Neural progenitor cell (in vitro differentiated cells): ENCODE results near the gene UNC119B. TPM values are rescaled to one million over a fixed set of nuclear protein-coding genes. Genes with fewer than 3 reads are reported as not detected.

Experiments
- DNase-seq: peaks from one replicate; pipeline ENCODE4 v3.0.0-alpha.2; 2016; ENCODE audit warnings: low spot score
- H2AFZ ChIP-seq: fragments of 200-600 bp; sonication (generic); replicated peaks from 2 replicates; pipeline ENCODE4 v1.6.1; 2016; ENCODE audit warnings: antibody characterized with exemption
- H3F3A ChIP-seq: fragments of 200-600 bp; sonication (generic); 2 replicates; pipeline ENCODE4 v1.6.1; 2016; ENCODE audit warnings: antibody characterized with exemption, low read depth
- H3K27ac ChIP-seq: fragments of 200-600 bp; sonication (generic); 2 replicates; pipeline ENCODE4 v1.5.1; 2016; ENCODE audit warnings: mild to moderate bottlenecking
- H3K27me3 ChIP-seq: fragments of 200-600 bp; sonication (generic); 2 replicates; pipeline ENCODE4 v1.6.1; 2016; ENCODE audit warnings: mild to moderate bottlenecking, moderate library complexity
- H3K36me3 ChIP-seq: fragments of 200-600 bp; sonication (generic); 2 replicates; pipeline ENCODE4 v1.5.1; 2016
- H3K4me1 ChIP-seq: fragments of 200-600 bp; sonication (generic); 2 replicates; pipeline ENCODE4 v1.6.1; 2016; ENCODE audit warnings: mixed run types
- H3K4me2 ChIP-seq: fragments of 200-600 bp; sonication (generic); 2 replicates; pipeline ENCODE4 v1.6.1; 2016
- H3K4me3 ChIP-seq: fragments of 200-600 bp; sonication (generic); 2 replicates; pipeline ENCODE4 v1.5.1; 2016
- H3K79me2 ChIP-seq: fragments of 200-600 bp; sonication (generic); 2 replicates; pipeline ENCODE4 v1.6.1; 2016; ENCODE audit warnings: low read depth
- H3K9ac ChIP-seq: fragments of 200-600 bp; sonication (generic); 2 replicates; pipeline ENCODE4 v1.6.1; 2016
- H3K9me3 ChIP-seq: fragments of 200-600 bp; sonication (generic); 2 replicates; pipeline ENCODE4 v1.5.1; 2016; ENCODE audit warnings: low read depth
- H4K20me1 ChIP-seq: fragments of 200-600 bp; sonication (generic); 2 replicates; pipeline ENCODE4 v1.6.1; 2016; ENCODE audit warnings: low read depth
- H3K27ac Mint-ChIP-seq: 3 replicates; pipeline ENCODE4 v1.8.0; 2021; ENCODE audit warnings: mixed read lengths
- H3K27me3 Mint-ChIP-seq: 2 replicates; pipeline ENCODE4 v1.8.0; 2022; ENCODE audit warnings: low read depth, mild to moderate bottlenecking, inconsistent platforms, moderate library complexity, mixed read lengths; ENCODE audit not compliant: insufficient read depth
- H3K36me3 Mint-ChIP-seq: 3 replicates; pipeline ENCODE4 v1.8.0; 2021; ENCODE audit warnings: mixed read lengths
- H3K4me1 Mint-ChIP-seq: 3 replicates; pipeline ENCODE4 v1.8.0; 2021; ENCODE audit warnings: mixed read lengths
- H3K4me3 Mint-ChIP-seq: 3 replicates; pipeline ENCODE4 v1.8.0; 2021; ENCODE audit warnings: mild to moderate bottlenecking, moderate library complexity, mixed read lengths
- H3K9me3 Mint-ChIP-seq: 3 replicates; pipeline ENCODE4 v1.8.0; 2020; ENCODE audit warnings: mixed read lengths
- CTCF ChIP-seq: fragments of 200-600 bp; sonication (generic); IDR thresholded peaks from 2 replicates; pipeline ENCODE4 v1.5.1; 2017; ENCODE audit warnings: antibody characterized with exemption, mild to moderate bottlenecking
- EZH2 ChIP-seq: fragments of 200-600 bp; sonication (generic); IDR thresholded peaks from 2 replicates; pipeline ENCODE4 v1.6.1; 2017; ENCODE audit warnings: antibody characterized with exemption, mild to moderate bottlenecking, moderate library complexity
- EZH2phosphoT487 ChIP-seq: fragments of 200-600 bp; sonication (generic); IDR thresholded peaks from 2 replicates; pipeline ENCODE4 v1.6.1; 2017; ENCODE audit warnings: antibody characterized with exemption
- total RNA-seq: library from RNA; depleted of rRNA; stranded (reverse); fragments of >200 nt; gene quantifications from 2 replicates; pipeline ENCODE4 v1.2.3, GENCODE V29; 2015; ENCODE audit warnings: low replicate concordance

Gene UNC119B
- total RNA-seq, 1 donor from 2014 or later = 58.9 TPM

GRCh38 chr12:120663741-120664140, 46.5 kb upstream of the UNC119B start:
- Histone ChIP-seq H3K27me3 (no peaks in the 10 kb centered on the region), H3K4me3 (no peak overlapping the region), H3K4me2 (no peak overlapping the region), H2AFZ (no peak overlapping the region), H3K79me2 (no peaks in the 10 kb centered on the region), H3K9me3 (no peaks in the 10 kb centered on the region), H3K36me3 (no peaks in the 10 kb centered on the region), H4K20me1 (no peaks in the 10 kb centered on the region), H3F3A (peaks cover 11% of the 10 kb centered on the region), H3K9ac (no peak overlapping the region), H3K27ac (no peak overlapping the region), H3K4me1 (peaks cover 6% of the 10 kb centered on the region)
- Mint-ChIP-seq H3K27ac (peak overlapping the region; percentile 68), H3K9me3 (no peaks in the 10 kb centered on the region), H3K4me3 (no peak overlapping the region), H3K4me1 (peaks cover 16% of the 10 kb centered on the region), H3K36me3 (no peaks in the 10 kb centered on the region), H3K27me3 (peaks cover 5% of the 10 kb centered on the region)
- no peak for DNase-seq
- TF ChIP-seq EZH2 (no peak), EZH2phosphoT487 (no peak), CTCF (no peak)

DNA sequence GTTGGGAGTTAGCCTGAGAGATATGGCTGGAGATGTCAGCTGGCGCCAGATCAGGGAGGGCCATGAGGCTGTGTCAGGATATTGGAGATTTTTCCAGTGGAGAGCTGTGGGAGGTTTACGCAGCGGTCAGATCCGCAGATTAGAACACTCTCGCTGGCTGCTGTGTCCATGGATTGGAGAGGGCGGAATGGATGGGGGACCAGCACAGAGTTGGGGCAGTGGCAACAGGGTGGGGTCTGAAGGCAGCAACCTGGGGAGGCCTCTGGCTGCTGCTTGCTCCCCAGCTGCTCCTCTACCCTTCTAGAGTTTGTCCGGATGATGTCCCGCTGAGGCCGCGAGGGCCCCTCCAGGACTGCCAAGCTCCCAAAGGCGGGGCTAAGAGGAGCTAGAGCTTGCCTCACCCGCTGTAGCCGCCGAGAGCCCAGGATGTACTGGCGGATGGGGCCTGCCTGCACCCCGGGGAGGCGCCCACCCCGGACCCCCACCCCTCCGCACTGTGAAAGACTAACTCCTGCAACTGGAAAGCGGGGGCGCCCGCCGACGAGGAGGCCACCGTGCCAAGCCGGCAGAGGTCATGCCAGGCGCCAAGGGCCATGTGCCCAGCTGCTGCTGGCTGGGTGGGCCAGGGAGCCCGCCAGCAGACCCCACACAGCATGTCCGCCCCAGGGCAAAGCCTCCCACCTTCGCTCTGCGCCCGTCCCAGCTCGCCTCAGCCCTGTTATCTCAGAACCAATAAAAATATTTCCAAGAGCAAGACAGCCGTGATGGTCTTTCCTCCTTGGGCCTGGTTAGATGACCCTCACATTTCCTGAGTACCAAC, 43.5 kb upstream of the UNC119B start:
- Mint-ChIP-seq H3K27ac (peak overlapping the region; percentile 84), H3K4me3 (no peak overlapping the region), H3K36me3 (no peaks in the 10 kb centered on the region), H3K9me3 (peaks cover 4% of the 10 kb centered on the region), H3K27me3 (peaks cover 10% of the 10 kb centered on the region), H3K4me1 (peaks cover 31% of the 10 kb centered on the region)
- no peak overlapping the region for H3K4me2 ChIP-seq
- H3K4me1 ChIP-seq = peaks cover 17% of the 10 kb centered on the region
- H3K27me3 ChIP-seq = no peaks in the 10 kb centered on the region
- no peaks in the 10 kb centered on the region for H3K9me3 ChIP-seq
- H3K4me3 ChIP-seq = no peak overlapping the region
- no peak overlapping the region for H3K9ac ChIP-seq
- peaks cover 19% of the 10 kb centered on the region for H3F3A ChIP-seq
- TF ChIP-seq EZH2phosphoT487 = no peak
- TF ChIP-seq CTCF = no peak
- TF ChIP-seq EZH2 = no peak
- no peak for DNase-seq
- no peak overlapping the region for H2AFZ ChIP-seq
- no peak overlapping the region for H3K27ac ChIP-seq
- H4K20me1 ChIP-seq = no peaks in the 10 kb centered on the region
- no peaks in the 10 kb centered on the region for H3K36me3 ChIP-seq
- no peaks in the 10 kb centered on the region for H3K79me2 ChIP-seq

- H3K36me3 Mint-ChIP-seq = no peaks in the 10 kb centered on the region
- Histone ChIP-seq H3K4me1 (peaks cover 17% of the 10 kb centered on the region), H3K36me3 (no peaks in the 10 kb centered on the region), H4K20me1 (no peaks in the 10 kb centered on the region), H3K79me2 (no peaks in the 10 kb centered on the region), H3F3A (peaks cover 19% of the 10 kb centered on the region), H3K27me3 (no peaks in the 10 kb centered on the region), H2AFZ (peak overlapping the region; percentile 76), H3K9ac (no peak overlapping the region), H3K4me2 (peak overlapping the region; percentile 63), H3K27ac (no peak overlapping the region), H3K9me3 (no peaks in the 10 kb centered on the region), H3K4me3 (peak overlapping the region; percentile 8)
- peak overlapping the region; percentile 10 for H3K27ac Mint-ChIP-seq
- peaks cover 4% of the 10 kb centered on the region for H3K9me3 Mint-ChIP-seq
- TF ChIP-seq CTCF (no peak), EZH2phosphoT487 (no peak)
- peak overlapping the region; percentile 42 for H3K4me3 Mint-ChIP-seq
- H3K4me1 Mint-ChIP-seq = peaks cover 31% of the 10 kb centered on the region
- DNase-seq = peak; percentile 29
- peaks cover 10% of the 10 kb centered on the region for H3K27me3 Mint-ChIP-seq
Observed at GRCh38 chr12:120668091-120668867, 42.0 kb upstream of the UNC119B start.
